Stimulated activated CD4-positive, alpha-beta T cell treated with anti-CD3 and anti-CD28 coated beads, Interleukin-1b, Interleukin-23, amount 100 ng/mL, for 48 hours (primary cell): Measurements from ENCODE around the gene RSL24D1.
A peak's percentile ranks its signal among the peaks of the same experiment; 100 is the strongest.

Source experiments
- DNase-seq: peaks from one replicate; pipeline ENCODE4 v3.0.0-alpha.2; 2020

The RSL24D1 gene

GRCh38 chr15:55196458-55197361, at the start of gene RSL24D1:
Gene RSL24D1, minus strand, starts transcription at chr15:55196941. Its CDS starts 51 bp downstream, at chr15:55196890.
- peak; percentile 97 for DNase-seq

- no peak for DNase-seq
Observed at GRCh38 chr15:55245059-55245458, 48.3 kb upstream of the RSL24D1 start.

GRCh38 chr15:55241891-55242290, 45.1 kb upstream of the RSL24D1 start:
- no peak for DNase-seq

GRCh38 chr15:55241186-55241585, 44.4 kb upstream of the RSL24D1 start:
- no peak for DNase-seq

- no peak for DNase-seq
Observed at GRCh38 chr15:55240125-55240760, 43.5 kb upstream of the RSL24D1 start.

- DNase-seq = no peak
Observed at GRCh38 chr15:55239440-55240124, 42.8 kb upstream of the RSL24D1 start.

GRCh38 chr15:55238877-55239276, 42.1 kb upstream of the RSL24D1 start:
- no peak for DNase-seq

GRCh38 chr15:55237219-55238130, 40.7 kb upstream of the RSL24D1 start:
- DNase-seq = no peak

GRCh38 chr15:55235546-55236036, 38.9 kb upstream of the RSL24D1 start:
- no peak for DNase-seq

GRCh38 chr15:55234800-55235104, 38.0 kb upstream of the RSL24D1 start:
- no peak for DNase-seq

GRCh38 chr15:55234104-55234799, 37.5 kb upstream of the RSL24D1 start:
- no peak for DNase-seq

- no peak for DNase-seq
Observed at GRCh38 chr15:55231455-55231854, 34.7 kb upstream of the RSL24D1 start.

GRCh38 chr15:55230953-55231352, 34.2 kb upstream of the RSL24D1 start:
- no peak for DNase-seq

- DNase-seq = no peak
Observed at GRCh38 chr15:55230051-55230670, 33.4 kb upstream of the RSL24D1 start.

- DNase-seq = no peak
Observed at GRCh38 chr15:55226127-55226526, 29.4 kb upstream of the RSL24D1 start.

- no peak for DNase-seq
Observed at GRCh38 chr15:55224892-55225291, 28.2 kb upstream of the RSL24D1 start.

GRCh38 chr15:55222588-55222987, 25.8 kb upstream of the RSL24D1 start:
- DNase-seq = no peak

- DNase-seq = peak; percentile 46
Observed at GRCh38 chr15:55221090-55222011, 24.6 kb upstream of the RSL24D1 start.

- no peak for DNase-seq
Observed at GRCh38 chr15:55220606-55221005, 23.9 kb upstream of the RSL24D1 start.

GRCh38 chr15:55218056-55218455, 21.3 kb upstream of the RSL24D1 start:
- no peak for DNase-seq
